Fibroblast of mammary gland (primary cell): ENCODE data around the gene RNF175.

Experiments
- DNase-seq: peaks from one replicate; pipeline ENCODE4 v3.0.0-alpha.2; 2010; ENCODE audit warnings: low read depth
- H3K4me3 ChIP-seq: 2 replicates; pipeline ENCODE4 v1.5.1; 2011; ENCODE audit warnings: low read depth, mild to moderate bottlenecking, low read length, moderate library complexity; ENCODE audit not compliant: control insufficient read depth
- CTCF ChIP-seq: conservative IDR thresholded peaks from 2 replicates; pipeline ENCODE4 v1.5.1; 2011; ENCODE audit warnings: low read depth, low read length, inconsistent platforms; ENCODE audit not compliant: control insufficient read depth, insufficient read depth

The RNF175 gene

GRCh38 chr4:153790500-153790865 lies 30.7 kb upstream of the RNF175 start:
- no peak for TF ChIP-seq CTCF
- peak overlapping the region; percentile 60 for H3K4me3 ChIP-seq
- peak; percentile 58 for DNase-seq

- no peak for TF ChIP-seq CTCF
- peak; percentile 76 for DNase-seq
- H3K4me3 ChIP-seq = peak overlapping the region; percentile 60
Observed at GRCh38 chr4:153789741-153790499, 30.1 kb upstream of the RNF175 start.

GRCh38 chr4:153788413-153789276 lies 28.8 kb upstream of the RNF175 start, which contains the start of gene SFRP2:
Gene SFRP2 (minus strand): TSS chr4:153789083. CDS start chr4:153788835, 248 bp downstream.
- TF ChIP-seq CTCF = no peak
- H3K4me3 ChIP-seq = peak within 1 kb of the TSS; percentile 60
- peak; percentile 61 for DNase-seq

- TF ChIP-seq CTCF = no peak
- peak overlapping the region; percentile 60 for H3K4me3 ChIP-seq
- peak; percentile 44 for DNase-seq
Observed at GRCh38 chr4:153788051-153788412, 28.2 kb upstream of the RNF175 start.

GRCh38 chr4:153787575-153787974 lies 27.8 kb upstream of the RNF175 start:
- peak overlapping the region; percentile 60 for H3K4me3 ChIP-seq
- DNase-seq = no peak
- no peak for TF ChIP-seq CTCF

- TF ChIP-seq CTCF = no peak
- H3K4me3 ChIP-seq = peak overlapping the region; percentile 60
- peak; percentile 55 for DNase-seq
Observed at GRCh38 chr4:153787061-153787560, 27.3 kb upstream of the RNF175 start.
